G401.6 (cell line): ENCODE results near the gene MAS1.

Experiments used
- FAIRE-seq: peaks from 2 replicates; lab custom pipeline; 2012; peaks lifted over from hg19 to GRCh38; lab: Jason Lieb, UNC

The MAS1 gene

GRCh38 chr6:159880412-159880975 lies 10.3 kb upstream of the MAS1 start:
- no peak for FAIRE-seq

- FAIRE-seq: no peak
Observed at GRCh38 chr6:159884720-159885119, 6.1 kb upstream of the MAS1 start.

- no peak for FAIRE-seq
Observed at GRCh38 chr6:159886270-159886669, 4.5 kb upstream of the MAS1 start.

DNA sequence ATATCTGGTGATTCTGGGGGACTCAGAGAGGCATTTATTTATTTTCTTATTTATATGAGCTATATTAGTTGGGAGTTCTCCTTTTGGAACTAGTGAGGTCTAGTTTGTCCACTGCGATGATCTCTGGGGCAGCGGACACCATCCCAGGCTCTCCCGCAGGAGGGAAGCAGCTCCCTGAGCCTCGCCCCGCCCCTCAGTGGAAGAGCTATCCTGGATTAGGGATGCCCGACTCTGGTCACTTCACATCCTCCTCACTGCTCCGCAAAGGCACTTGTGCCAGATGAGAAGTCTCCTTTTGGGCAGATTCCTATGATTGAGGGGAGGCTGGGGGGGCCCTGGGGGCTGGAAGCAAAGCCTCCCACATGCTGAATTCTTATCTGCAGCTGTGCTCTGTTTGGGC lies 3.6 kb upstream of the MAS1 start:
- FAIRE-seq: no peak

GRCh38 chr6:159887761-159888160 lies 3.0 kb upstream of the MAS1 start:
- FAIRE-seq: no peak

GRCh38 chr6:159890201-159890600 lies 587 bp upstream of the MAS1 start:
- FAIRE-seq: no peak

- no peak for FAIRE-seq
Observed at GRCh38 chr6:159892053-159892452, 1.3 kb downstream of the MAS1 start.

- FAIRE-seq: no peak
Observed at GRCh38 chr6:159893064-159893463, 2.3 kb downstream of the MAS1 start.

DNA sequence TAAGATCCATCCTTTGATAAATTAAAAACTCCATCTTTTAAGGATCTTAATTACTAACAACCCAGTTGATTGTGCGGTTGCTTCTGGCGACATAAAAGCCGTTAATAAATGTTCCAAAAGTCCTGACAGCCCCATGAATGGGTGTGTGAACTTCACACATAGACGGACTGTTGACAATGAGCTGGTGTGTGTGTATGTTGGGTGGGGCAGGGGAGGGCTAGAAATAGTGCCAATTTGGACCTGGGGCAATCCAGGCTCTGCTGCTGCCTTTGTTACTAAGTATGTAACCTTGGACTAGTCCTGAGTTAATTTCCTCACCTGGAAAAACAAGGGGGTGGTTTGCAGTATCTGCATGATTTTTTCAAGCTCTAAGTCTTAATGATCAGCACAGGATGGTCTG lies 4.2 kb downstream of the MAS1 start:
- no peak for FAIRE-seq

- FAIRE-seq: no peak
Observed at GRCh38 chr6:159897603-159898002, 6.8 kb downstream of the MAS1 start.

DNA sequence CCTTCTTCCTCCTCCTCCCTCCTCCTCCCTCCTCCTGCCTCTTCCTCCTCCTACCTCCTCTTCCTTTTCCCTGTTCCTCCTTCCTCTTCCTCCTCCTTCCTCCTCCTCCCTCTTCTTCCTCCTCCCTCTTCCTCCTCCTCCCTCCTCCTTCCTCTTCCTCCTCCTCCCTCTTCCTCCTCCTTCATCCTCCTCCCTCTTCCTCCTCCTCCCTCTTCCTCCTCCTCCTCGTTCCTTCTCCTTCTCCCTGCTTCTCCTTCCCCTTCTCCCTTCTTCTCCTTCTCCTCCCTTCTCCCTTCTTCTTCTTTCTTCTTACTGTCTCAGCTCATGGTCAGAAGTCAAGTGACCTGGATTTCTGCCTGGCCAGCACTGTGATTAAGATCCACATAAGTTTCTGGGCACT lies 7.7 kb downstream of the MAS1 start:
- FAIRE-seq: no peak

GRCh38 chr6:159899994-159900745 lies 9.4 kb downstream of the MAS1 start:
- no peak for FAIRE-seq

- FAIRE-seq: no peak
Observed at GRCh38 chr6:159902620-159903019, 11.8 kb downstream of the MAS1 start.

GRCh38 chr6:159904497-159904911 lies 13.7 kb downstream of the MAS1 start:
- no peak for FAIRE-seq

GRCh38 chr6:159906400-159906799 lies 15.6 kb downstream of the MAS1 start:
- FAIRE-seq: no peak

GRCh38 chr6:159908535-159908934 lies 17.7 kb downstream of the MAS1 start:
- FAIRE-seq: no peak

DNA sequence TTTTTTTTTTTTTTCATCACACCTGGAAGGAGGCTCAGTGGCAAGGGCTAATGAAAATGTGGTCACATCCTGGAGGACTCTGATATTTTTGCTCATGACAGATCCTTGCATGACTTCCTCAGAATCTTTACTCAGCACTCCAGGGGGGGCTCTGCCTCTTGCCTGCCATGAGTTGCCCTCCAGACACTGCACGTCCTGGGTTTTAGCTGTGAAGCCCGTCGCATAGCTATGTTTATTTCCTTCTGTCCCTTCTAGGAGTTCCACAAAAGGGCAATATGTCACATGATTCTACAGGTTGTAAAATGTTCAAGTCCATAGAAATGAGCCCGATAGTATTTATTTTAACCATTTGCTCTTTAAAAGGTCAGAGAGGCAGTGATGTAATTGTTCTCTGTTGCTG lies 18.2 kb downstream of the MAS1 start:
- no peak for FAIRE-seq

- FAIRE-seq: no peak
Observed at GRCh38 chr6:159910342-159910741, 19.6 kb downstream of the MAS1 start.

GRCh38 chr6:159913375-159913774 lies 22.6 kb downstream of the MAS1 start:
- no peak for FAIRE-seq

DNA sequence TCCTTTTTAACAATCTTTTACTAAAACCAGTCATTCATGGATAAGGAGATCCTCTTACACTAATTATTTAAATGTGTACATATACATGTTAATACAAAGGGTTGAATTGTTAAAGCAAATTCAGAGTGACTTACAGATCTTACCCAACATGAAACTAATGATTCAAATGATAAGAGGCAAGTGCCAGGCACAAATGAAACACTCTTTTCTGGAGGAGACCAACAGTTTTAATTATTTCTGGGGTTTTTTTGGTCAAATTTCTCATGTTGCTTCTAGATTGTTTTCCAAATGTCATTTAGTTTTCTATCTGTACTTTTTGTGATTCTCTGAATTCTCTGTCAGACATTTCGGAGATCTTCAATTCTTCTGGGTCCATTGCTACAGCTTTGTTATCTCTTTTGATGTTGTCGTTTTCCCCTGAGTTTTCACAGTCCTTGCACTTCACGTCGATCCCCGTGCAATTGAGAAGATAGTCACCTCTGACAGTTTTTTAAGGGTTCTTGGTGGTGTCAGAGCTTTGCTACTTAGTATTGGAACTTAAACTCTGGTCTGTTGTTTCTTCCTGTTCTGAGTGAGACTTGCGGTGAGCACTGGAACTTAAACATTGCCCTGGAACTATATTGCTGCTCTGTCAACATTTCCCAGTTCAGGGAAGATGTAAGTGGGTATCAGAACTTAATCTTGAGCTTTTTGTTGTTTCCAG lies 23.2 kb downstream of the MAS1 start:
- no peak for FAIRE-seq

GRCh38 chr6:159914565-159914923 lies 23.8 kb downstream of the MAS1 start:
- FAIRE-seq: no peak

- no peak for FAIRE-seq
Observed at GRCh38 chr6:159915397-159915796, 24.6 kb downstream of the MAS1 start.

DNA sequence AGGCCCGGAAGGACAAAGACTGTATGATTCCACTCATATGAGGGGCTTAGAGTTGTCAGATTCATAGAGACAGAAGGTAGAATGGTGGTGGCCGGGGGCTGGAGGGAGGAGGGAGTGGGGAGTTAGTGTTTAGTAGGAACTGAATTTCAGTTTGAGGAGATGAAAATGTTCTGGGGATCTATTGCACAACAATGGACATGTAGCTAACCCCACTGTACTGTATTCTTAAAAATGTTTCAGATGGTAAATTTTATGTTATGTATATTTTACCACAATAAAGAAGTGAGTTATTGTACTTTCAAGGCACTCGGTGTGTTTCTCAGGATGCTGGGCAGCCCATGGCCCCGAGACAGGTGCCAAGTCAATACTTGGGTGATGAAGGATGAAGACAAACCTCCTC lies 25.4 kb downstream of the MAS1 start:
- no peak for FAIRE-seq

- no peak for FAIRE-seq
Observed at GRCh38 chr6:159916752-159917151, 26.0 kb downstream of the MAS1 start.
